Mammary epithelial cell (primary cell): ENCODE results near the gene WWP2.

Experiments
- EZH2 ChIP-seq: IDR thresholded peaks from 2 replicates; pipeline ENCODE4 v1.6.1; 2012; ENCODE audit warnings: low read length, inconsistent platforms, borderline replicate concordance
- TF ChIP-seq, protein P1 (sequence below), 2 donors: IDR thresholded peaks in 1 of 2; conservative IDR thresholded peaks in 1 of 2; 2 replicates each; pipeline ENCODE4 v1.5.1; 2011 to 2012; ENCODE audit warnings: inconsistent platforms in 2 of 2, low read length in 2 of 2, mild to moderate bottlenecking in 2 of 2, control low read depth in 1 of 2, low read depth in 1 of 2; ENCODE audit not compliant: insufficient read depth in 1 of 2; ENCODE audit errors: extremely low read depth in 1 of 2

DNA sequence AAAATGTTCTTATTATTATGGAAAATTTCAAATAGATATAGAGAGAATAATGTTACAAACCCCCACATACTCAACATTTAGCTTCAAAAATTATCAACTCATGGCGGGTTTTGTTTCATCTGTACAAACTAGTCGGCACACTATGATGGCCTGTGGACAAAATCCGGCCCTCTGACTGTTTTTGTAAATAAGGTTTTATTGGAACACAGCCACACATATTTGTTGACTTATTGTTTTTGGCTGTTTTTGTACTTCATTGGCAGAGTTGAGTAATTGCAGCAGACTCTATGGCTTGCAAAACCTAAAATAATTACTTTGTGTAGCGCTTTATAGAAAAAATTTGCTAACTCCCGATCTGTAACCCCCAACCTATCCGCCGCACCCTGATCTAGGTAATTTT, 147.6 kb downstream of the WWP2 start:
- TF ChIP-seq, protein P1, sequence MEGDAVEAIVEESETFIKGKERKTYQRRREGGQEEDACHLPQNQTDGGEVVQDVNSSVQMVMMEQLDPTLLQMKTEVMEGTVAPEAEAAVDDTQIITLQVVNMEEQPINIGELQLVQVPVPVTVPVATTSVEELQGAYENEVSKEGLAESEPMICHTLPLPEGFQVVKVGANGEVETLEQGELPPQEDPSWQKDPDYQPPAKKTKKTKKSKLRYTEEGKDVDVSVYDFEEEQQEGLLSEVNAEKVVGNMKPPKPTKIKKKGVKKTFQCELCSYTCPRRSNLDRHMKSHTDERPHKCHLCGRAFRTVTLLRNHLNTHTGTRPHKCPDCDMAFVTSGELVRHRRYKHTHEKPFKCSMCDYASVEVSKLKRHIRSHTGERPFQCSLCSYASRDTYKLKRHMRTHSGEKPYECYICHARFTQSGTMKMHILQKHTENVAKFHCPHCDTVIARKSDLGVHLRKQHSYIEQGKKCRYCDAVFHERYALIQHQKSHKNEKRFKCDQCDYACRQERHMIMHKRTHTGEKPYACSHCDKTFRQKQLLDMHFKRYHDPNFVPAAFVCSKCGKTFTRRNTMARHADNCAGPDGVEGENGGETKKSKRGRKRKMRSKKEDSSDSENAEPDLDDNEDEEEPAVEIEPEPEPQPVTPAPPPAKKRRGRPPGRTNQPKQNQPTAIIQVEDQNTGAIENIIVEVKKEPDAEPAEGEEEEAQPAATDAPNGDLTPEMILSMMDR (conservative IDR thresholded peaks at IDR 0.05 in 1 of 2, IDR thresholded peaks at IDR 0.05 in 1 of 2; ENCODE audit: extremely low read depth in 1 of 2, insufficient read depth in 1 of 2, low read depth in 1 of 2, low read length in 2 of 2) = no peak
- no peak for TF ChIP-seq EZH2
